ENCODE results near the gene CISD2.
A peak's percentile ranks its signal among the peaks of the same experiment; 100 is the strongest.
"Not testable (repeated sequence)": the region's sequence is repeated elsewhere in the genome, so short reads cannot be mapped to it uniquely, and the experiment has no call there.

Gene CISD2

GRCh38 chr4:102868781-102869568 is at the start of gene CISD2:
Gene CISD2, plus strand, starts transcription at chr4:102868992. Its CDS starts 93 bp downstream, at chr4:102869085.
- DNase-seq: peak; percentile 95

- DNase-seq: not testable (repeated sequence)
Observed at GRCh38 chr4:102819100-102819499, 49.7 kb upstream of the CISD2 start.

GRCh38 chr4:102819588-102820365 is 49.0 kb upstream of the CISD2 start:
- peak; percentile 44 for DNase-seq

- DNase-seq: no peak
Observed at GRCh38 chr4:102823464-102823863, 45.3 kb upstream of the CISD2 start.

- DNase-seq: no peak
Observed at GRCh38 chr4:102823897-102824296, 44.9 kb upstream of the CISD2 start.

GRCh38 chr4:102824398-102824797 is 44.4 kb upstream of the CISD2 start:
- no peak for DNase-seq

- peak; percentile 62 for DNase-seq
Observed at GRCh38 chr4:102825261-102826091, 43.3 kb upstream of the CISD2 start.

- DNase-seq: no peak
Observed at GRCh38 chr4:102826105-102826889, 42.5 kb upstream of the CISD2 start.

- DNase-seq: peak; percentile 94
Observed at GRCh38 chr4:102826890-102827673, 41.7 kb upstream of the CISD2 start, which contains the start of gene UBE2D3. Gene UBE2D3, minus strand, starts transcription at chr4:102827551. Its CDS starts 1,043 bp downstream, at chr4:102826508.

- DNase-seq: peak; percentile 100
Observed at GRCh38 chr4:102827674-102828496, 40.9 kb upstream of the CISD2 start.

- no peak for DNase-seq
Observed at GRCh38 chr4:102828497-102828808, 40.3 kb upstream of the CISD2 start.

GRCh38 chr4:102829803-102830202 is 39.0 kb upstream of the CISD2 start:
- DNase-seq: no peak

GRCh38 chr4:102832105-102832504 is 36.7 kb upstream of the CISD2 start:
- DNase-seq: no peak

GRCh38 chr4:102832667-102833066 is 36.1 kb upstream of the CISD2 start:
- no peak for DNase-seq

GRCh38 chr4:102836596-102836995 is 32.2 kb upstream of the CISD2 start:
- no peak for DNase-seq

GRCh38 chr4:102842367-102842766 is 26.4 kb upstream of the CISD2 start:
- no peak for DNase-seq

- DNase-seq: no peak
Observed at GRCh38 chr4:102843273-102843672, 25.5 kb upstream of the CISD2 start.

GRCh38 chr4:102843938-102844337 is 24.9 kb upstream of the CISD2 start:
- no peak for DNase-seq

- DNase-seq: no peak
Observed at GRCh38 chr4:102847687-102848086, 21.1 kb upstream of the CISD2 start.

GRCh38 chr4:102849579-102850104 is 19.1 kb upstream of the CISD2 start:
- DNase-seq: peak; percentile 28

Data from activated CD4-positive, alpha-beta T cell treated with anti-CD3 and anti-CD28 coated beads, Interleukin-2, amount 50 U/mL, for 16 hours (primary cell).